Muscle layer of duodenum (tissue), 2 donors: ENCODE data around the gene UFSP1.
"Not testable (repeated sequence)": the region's sequence is repeated elsewhere in the genome, so short reads cannot be mapped to it uniquely, and the experiment has no call there.

Source experiments
- H3K27ac ChIP-seq: one replicate; pipeline ENCODE4 v1.7.0; 2013; ENCODE audit warnings: mild to moderate bottlenecking, low read length
- H3K27me3 ChIP-seq: one replicate; pipeline ENCODE4 v1.7.0; 2013; ENCODE audit warnings: low read depth, mild to moderate bottlenecking, control low read depth, low read length
- H3K36me3 ChIP-seq, 2 donors: one replicate each; pipeline ENCODE4 v1.7.0; 2013; ENCODE audit warnings: low read length in 2 of 2, control low read depth in 1 of 2, mild to moderate bottlenecking in 1 of 2; ENCODE audit not compliant: insufficient read depth in 2 of 2, control insufficient read depth in 1 of 2
- H3K4me1 ChIP-seq, 2 donors: one replicate each; pipeline ENCODE4 v1.7.0; 2013; ENCODE audit warnings: low read length in 2 of 2, mild to moderate bottlenecking in 2 of 2, control low read depth in 1 of 2, moderate library complexity in 1 of 2; ENCODE audit not compliant: insufficient read depth in 2 of 2, control insufficient read depth in 1 of 2
- H3K4me3 ChIP-seq, 2 donors: one replicate each; pipeline ENCODE4 v1.7.0; 2013; ENCODE audit warnings: low read length in 2 of 2, low read depth in 1 of 2, mild to moderate bottlenecking in 1 of 2
- H3K9me3 ChIP-seq, 2 donors: one replicate each; pipeline ENCODE4 v1.7.0; 2013; ENCODE audit warnings: low read length in 2 of 2, control low read depth in 1 of 2, mild to moderate bottlenecking in 1 of 2; ENCODE audit not compliant: control insufficient read depth in 1 of 2
- donor health status: healthy.

Gene UFSP1

GRCh38 chr7:100888988-100889750 is at the start of gene UFSP1:
TSS of gene UFSP1 (minus strand) at chr7:100889715. CDS start at chr7:100889271, 444 bp downstream.
- H3K4me1 ChIP-seq, result peaks cover 23 to 32% of the 10 kb centered on the region in 2 donors
- H3K9me3 ChIP-seq, result no peaks in the 10 kb centered on the region
- H3K36me3 ChIP-seq, result peaks cover 31 to 43% of the 10 kb centered on the region in 2 donors
- H3K4me3 ChIP-seq, result peak within 1 kb of the TSS; percentile 63 to 77
- no peaks in the 10 kb centered on the region for H3K27me3 ChIP-seq
- peak within 1 kb of the TSS; percentile 64 for H3K27ac ChIP-seq

GRCh38 chr7:100936167-100936566 is 46.7 kb upstream of the UFSP1 start:
- not testable (repeated sequence) for H3K27ac ChIP-seq, H3K36me3 ChIP-seq, H3K9me3 ChIP-seq, H3K4me3 ChIP-seq, H3K4me1 ChIP-seq, H3K27me3 ChIP-seq

GRCh38 chr7:100935381-100935780 is 45.9 kb upstream of the UFSP1 start:
- not testable (repeated sequence) for H3K27ac ChIP-seq, H3K9me3 ChIP-seq, H3K36me3 ChIP-seq, H3K27me3 ChIP-seq, H3K4me1 ChIP-seq, H3K4me3 ChIP-seq

- H3K4me1 ChIP-seq, result no peaks in the 10 kb centered on the region
- no peak overlapping the region for H3K27ac ChIP-seq
- no peaks in the 10 kb centered on the region for H3K9me3 ChIP-seq
- no peaks in the 10 kb centered on the region for H3K36me3 ChIP-seq
- H3K27me3 ChIP-seq, result no peaks in the 10 kb centered on the region
- no peak overlapping the region for H3K4me3 ChIP-seq
Measured at GRCh38 chr7:100933734-100934133, 44.2 kb upstream of the UFSP1 start.

- no peaks in the 10 kb centered on the region for H3K9me3 ChIP-seq
- H3K27ac ChIP-seq, result no peak overlapping the region
- H3K27me3 ChIP-seq, result no peaks in the 10 kb centered on the region
- H3K4me3 ChIP-seq, result no peak overlapping the region
- H3K4me1 ChIP-seq, result no peaks in the 10 kb centered on the region
- H3K36me3 ChIP-seq, result no peaks in the 10 kb centered on the region
Measured at GRCh38 chr7:100929808-100930174, 40.3 kb upstream of the UFSP1 start.

GRCh38 chr7:100923616-100924015 is 34.1 kb upstream of the UFSP1 start:
- H3K27ac ChIP-seq, H3K4me1 ChIP-seq, H3K27me3 ChIP-seq, H3K36me3 ChIP-seq, H3K4me3 ChIP-seq, H3K9me3 ChIP-seq: not testable (repeated sequence)

- Histone ChIP-seq H3K9me3 (no peaks in the 10 kb centered on the region), H3K27me3 (no peaks in the 10 kb centered on the region), H3K4me1 (no peaks in the 10 kb centered on the region), H3K36me3 (no peaks in the 10 kb centered on the region), H3K4me3 (no peak overlapping the region), H3K27ac (no peak overlapping the region)
Measured at GRCh38 chr7:100921039-100921438, 31.5 kb upstream of the UFSP1 start.

GRCh38 chr7:100919779-100920437 is 30.4 kb upstream of the UFSP1 start:
- not testable (repeated sequence) for H3K9me3 ChIP-seq, H3K36me3 ChIP-seq, H3K4me1 ChIP-seq, H3K4me3 ChIP-seq, H3K27me3 ChIP-seq, H3K27ac ChIP-seq

GRCh38 chr7:100919335-100919734 is 29.8 kb upstream of the UFSP1 start:
- not testable (repeated sequence) for H3K27ac ChIP-seq, H3K4me3 ChIP-seq, H3K27me3 ChIP-seq, H3K9me3 ChIP-seq, H3K4me1 ChIP-seq, H3K36me3 ChIP-seq

- Histone ChIP-seq H3K4me3 (no peak overlapping the region), H3K36me3 (no peaks in the 10 kb centered on the region), H3K4me1 (no peaks in the 10 kb centered on the region), H3K27me3 (no peaks in the 10 kb centered on the region), H3K27ac (no peak overlapping the region), H3K9me3 (no peaks in the 10 kb centered on the region)
Measured at GRCh38 chr7:100914879-100915447, 25.4 kb upstream of the UFSP1 start.

- H3K9me3 ChIP-seq, result no peaks in the 10 kb centered on the region
- H3K4me3 ChIP-seq, result no peak overlapping the region
- H3K27ac ChIP-seq, result no peak overlapping the region
- H3K4me1 ChIP-seq, result no peaks in the 10 kb centered on the region
- H3K27me3 ChIP-seq, result no peaks in the 10 kb centered on the region
- no peaks in the 10 kb centered on the region for H3K36me3 ChIP-seq
Measured at GRCh38 chr7:100914208-100914878, 24.8 kb upstream of the UFSP1 start.
